Esophagus muscularis mucosa (tissue), 4 donors: Measurements from ENCODE around the gene TRMT61A. TPM values are rescaled to one million over a fixed set of nuclear protein-coding genes. Genes with fewer than 3 reads are reported as not detected.

Experiments used
- DNase-seq: peaks from one replicate; pipeline ENCODE4 v3.0.0-alpha.2; 2017; ENCODE audit errors: extremely low spot score
- H3K27ac ChIP-seq, 4 donors: fragments of 200-600 bp; sonication (generic); replicated peaks in 1 of 4; 1 replicate in 3 of 4; 2 replicates in 1 of 4; pipeline ENCODE4 v1.5.1; 2016 to 2019; ENCODE audit warnings: mild to moderate bottlenecking in 1 of 4
- H3K27me3 ChIP-seq, 4 donors: fragments of 200-600 bp; sonication (generic); one replicate each; pipeline versions ENCODE4 v1.5.1 to v1.6.0; 2016 to 2019
- H3K36me3 ChIP-seq, 4 donors: fragments of 200-600 bp; sonication (generic); one replicate each; pipeline ENCODE4 v1.5.1; 2016 to 2019
- H3K4me1 ChIP-seq, 4 donors: fragments of 200-600 bp; sonication (generic); one replicate each; pipeline ENCODE4 v1.5.1; 2016 to 2019
- H3K4me3 ChIP-seq, 4 donors: fragments of 200-600 bp; sonication (generic); 1 replicate in 2 of 4; 2 replicates in 2 of 4; pipeline ENCODE4 v1.5.1; 2016 to 2019; ENCODE audit warnings: mild to moderate bottlenecking in 4 of 4, moderate library complexity in 1 of 4
- H3K9me3 ChIP-seq, 4 donors: fragments of 200-600 bp; sonication (generic); 1 replicate in 3 of 4; 2 replicates in 1 of 4; pipeline ENCODE4 v1.5.1; 2016 to 2019
- CTCF ChIP-seq, 3 experiments: fragments of 200-600 bp in 2 of 3; fragments of 450-650 bp in 1 of 3; sonication (generic) in 2 of 3; IDR thresholded peaks; one replicate each; pipeline ENCODE4 v1.5.1; 2017 to 2019; ENCODE audit warnings: antibody characterized with exemption in 3 of 3, mild to moderate bottlenecking in 2 of 3, moderate library complexity in 1 of 3
- EP300 ChIP-seq: sonication (generic); formaldehyde crosslinking; IDR thresholded peaks from one replicate; pipeline ENCODE4 v1.6.1; 2017; ENCODE audit warnings: antibody characterized with exemption
- POLR2A ChIP-seq: fragments of 450-650 bp; IDR thresholded peaks from one replicate; pipeline ENCODE4 v1.6.1; 2017; ENCODE audit warnings: antibody characterized with exemption, moderate library complexity, mild to moderate bottlenecking, low read depth
- POLR2AphosphoS5 ChIP-seq, 2 donors: sonication (generic); formaldehyde crosslinking; IDR thresholded peaks; one replicate each; pipeline ENCODE4 v1.6.1; 2017; ENCODE audit warnings: antibody characterized with exemption in 2 of 2
- WGBS: methylation state at CpG from one replicate; pipeline ENCODE4 v1.1.5; 2018; 5-methylcytosine and 5-hydroxymethylcytosine counted together
- intact Hi-C: fragments of 100-400 bp; cut with DNase I; formaldehyde crosslinking; loops from one replicate; pipeline ENCODE4 v1.15.1; 2023
- total RNA-seq, 4 donors: library from RNA; depleted of rRNA; stranded (reverse); fragments of >200 nt; gene quantifications; one replicate each; pipeline versions ENCODE4 v1.1.0 to v1.2.1, GENCODE V29; 2016

The TRMT61A gene
- total RNA-seq, 4 donors from 2014 or later = 28.7 to 50.0 (median 35.2) TPM

GRCh38 chr14:103492156-103492925 lies 36.7 kb upstream of the TRMT61A start:
- no peaks in the 10 kb centered on the region for H3K4me1 ChIP-seq
- intact Hi-C loops = no loop called here
- no peak for DNase-seq
- H3K36me3 ChIP-seq = peaks cover 30 to 94% (median 85%) of the 10 kb centered on the region in 4 donors
- no peaks in the 10 kb centered on the region for H3K9me3 ChIP-seq
- TF ChIP-seq CTCF (IDR thresholded peaks at IDR 0.05) (no peak), POLR2AphosphoS5 (IDR thresholded peaks at IDR 0.05) (no peak), POLR2A (no peak), EP300 (no peak)
- H3K27ac ChIP-seq = peak overlapping the region; percentile 26 to 54 (median 38)
- 72% methylated on average over 6 of the region's 6 CpGs for WGBS
- H3K4me3 ChIP-seq = no peak overlapping the region
- no peaks in the 10 kb centered on the region for H3K27me3 ChIP-seq

- no peak for DNase-seq
- no peak overlapping the region for H3K27ac ChIP-seq
- H3K36me3 ChIP-seq = peaks cover 14 to 81% (median 74%) of the 10 kb centered on the region in 4 donors
- H3K4me3 ChIP-seq = no peak overlapping the region
- TF ChIP-seq POLR2A = no peak
- TF ChIP-seq EP300 = no peak
- TF ChIP-seq CTCF (IDR thresholded peaks at IDR 0.05) = no peak
- no peak for TF ChIP-seq POLR2AphosphoS5 (IDR thresholded peaks at IDR 0.05)
- intact Hi-C loops = no loop called here
- no peaks in the 10 kb centered on the region for H3K27me3 ChIP-seq
- peaks cover 8 to 12% (median 10%) of the 10 kb centered on the region in 4 donors for H3K4me1 ChIP-seq
- H3K9me3 ChIP-seq = no peaks in the 10 kb centered on the region
- 58% methylated on average over 2 of the region's 2 CpGs for WGBS
Measured at GRCh38 chr14:103495854-103496253, 33.1 kb upstream of the TRMT61A start.

- DNase-seq = no peak
Measured at GRCh38 chr14:103496776-103497175, 32.2 kb upstream of the TRMT61A start.

GRCh38 chr14:103499709-103500108 lies 29.3 kb upstream of the TRMT61A start:
- intact Hi-C loops = no loop called here
- Histone ChIP-seq H3K9me3 (no peaks in the 10 kb centered on the region), H3K27ac (no peak overlapping the region), H3K36me3 (peaks cover 32 to 87% (median 78%) of the 10 kb centered on the region in 4 donors), H3K4me1 (peaks cover 8 to 12% (median 11%) of the 10 kb centered on the region in 4 donors), H3K27me3 (no peaks in the 10 kb centered on the region), H3K4me3 (no peak overlapping the region)
- TF ChIP-seq POLR2A = no peak
- TF ChIP-seq EP300 = no peak
- TF ChIP-seq CTCF (IDR thresholded peaks at IDR 0.05) = no peak
- 66% methylated on average over 10 of the region's 10 CpGs for WGBS
- no peak for DNase-seq

More at GRCh38 chr14:103496776-103497175, 32.2 kb upstream of the TRMT61A start:
- 33% methylated on average over 1 of the region's 1 CpG for WGBS
- intact Hi-C loops = no loop called here
- Histone ChIP-seq H3K27me3 (no peaks in the 10 kb centered on the region), H3K9me3 (no peaks in the 10 kb centered on the region), H3K4me3 (no peak overlapping the region), H3K27ac (no peak overlapping the region), H3K4me1 (peaks cover 8 to 12% (median 11%) of the 10 kb centered on the region in 4 donors), H3K36me3 (peaks cover 11 to 82% (median 76%) of the 10 kb centered on the region in 4 donors)
- TF ChIP-seq POLR2A (no peak), CTCF (IDR thresholded peaks at IDR 0.05) (no peak), POLR2AphosphoS5 (IDR thresholded peaks at IDR 0.05) (no peak), EP300 (no peak)
